BJ (cell line): ENCODE measurements around the gene PHKB. TPM values are rescaled to one million over a fixed set of nuclear protein-coding genes. Genes with fewer than 3 reads are reported as not detected.

Source experiments
- CTCF ChIA-PET: fragments of 350-600 bp; formaldehyde crosslinking; extraction: SDS; loops from one replicate; lab custom pipeline; 2021; ENCODE audit warnings: antibody characterized with exemption, inconsistent platforms; lab: Yijun Ruan, JAX
- POLR2A ChIA-PET: fragments of 300-600 bp; sonication (Branson Sonifier 250); formaldehyde crosslinking; extraction: SDS; loops from one replicate; lab custom pipeline; 2021; ENCODE audit warnings: antibody characterized with exemption; lab: Charles Lee
- DNase-seq: peaks from one replicate; pipeline ENCODE4 v3.0.0-alpha.2; 2011; ENCODE audit warnings: low read depth
- H3K27me3 ChIP-seq: 2 replicates; pipeline ENCODE4 v1.6.0; 2011; ENCODE audit warnings: low read length; ENCODE audit not compliant: control insufficient read depth, insufficient read depth
- H3K36me3 ChIP-seq: 2 replicates; pipeline ENCODE4 v1.5.1; 2011; ENCODE audit warnings: low read length; ENCODE audit not compliant: control insufficient read depth, insufficient read depth
- H3K4me3 ChIP-seq: 2 replicates; pipeline ENCODE4 v1.5.1; 2011; ENCODE audit warnings: low read depth, mild to moderate bottlenecking, control low read depth, low read length
- CTCF ChIP-seq: IDR thresholded peaks from 2 replicates; pipeline ENCODE4 v1.5.1; 2011; ENCODE audit warnings: low read depth, mild to moderate bottlenecking, control low read depth, inconsistent platforms, low read length, moderate library complexity; ENCODE audit not compliant: insufficient read depth
- polyA plus RNA-seq: library from polyadenylated mRNA; depleted of rRNA; stranded (reverse); fragments of >200 nt; gene quantifications from 2 replicates; pipeline ENCODE4 v1.2.3, GENCODE V29; 2011

The PHKB gene
- polyA plus RNA-seq, 1 experiment: 44.9 TPM

GRCh38 chr16:47627085-47627639 lies 166.0 kb downstream of the PHKB start:
- H3K4me3 ChIP-seq: no peak overlapping the region
- ChIA-PET CTCF (no interaction called here), POLR2A (no interaction called here)
- no peaks in the 10 kb centered on the region for H3K27me3 ChIP-seq
- no peak for TF ChIP-seq CTCF
- no peaks in the 10 kb centered on the region; the same call in 1 of the 2 replicates for H3K36me3 ChIP-seq
- no peak for DNase-seq

DNA sequence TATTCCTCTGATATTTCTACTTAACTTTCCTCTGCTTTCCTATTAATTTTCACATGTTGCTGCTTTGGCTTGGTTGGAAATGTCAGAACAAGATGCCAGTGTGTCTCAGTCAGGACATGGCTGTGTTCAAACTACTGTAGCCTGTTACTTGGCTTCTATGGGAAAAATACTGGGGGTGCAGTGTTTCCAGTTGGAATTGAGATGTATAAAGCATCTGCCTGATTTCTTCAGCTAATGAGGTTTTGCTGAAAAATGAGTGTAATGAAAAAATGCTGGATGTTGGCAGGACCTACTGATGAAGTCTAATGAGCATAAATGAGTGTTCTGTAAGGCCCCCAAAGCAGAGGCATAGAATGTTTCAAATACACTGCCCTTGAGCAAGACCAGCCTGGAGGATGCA lies 166.6 kb downstream of the PHKB start:
- Histone ChIP-seq H3K36me3 (no peaks in the 10 kb centered on the region; the same call in 1 of the 2 replicates), H3K27me3 (no peaks in the 10 kb centered on the region), H3K4me3 (no peak overlapping the region)
- no peak for TF ChIP-seq CTCF
- CTCF ChIA-PET: no interaction called here
- POLR2A ChIA-PET: no interaction called here
- no peak for DNase-seq

GRCh38 chr16:47631131-47631530 lies 170.0 kb downstream of the PHKB start:
- CTCF ChIA-PET: no interaction called here
- Histone ChIP-seq H3K27me3 (no peaks in the 10 kb centered on the region), H3K36me3 (no peaks in the 10 kb centered on the region; the same call in 1 of the 2 replicates), H3K4me3 (no peak overlapping the region)
- TF ChIP-seq CTCF: no peak
- DNase-seq: no peak
- POLR2A ChIA-PET: no interaction called here

- no peak for TF ChIP-seq CTCF
- no peaks in the 10 kb centered on the region; the same call in 1 of the 2 replicates for H3K36me3 ChIP-seq
- ChIA-PET POLR2A (no interaction called here), CTCF (no interaction called here)
- no peak overlapping the region for H3K4me3 ChIP-seq
- no peak for DNase-seq
- H3K27me3 ChIP-seq: no peaks in the 10 kb centered on the region
These were observed 173.0 kb downstream of the PHKB start for GRCh38 chr16:47634126-47634525.

DNA sequence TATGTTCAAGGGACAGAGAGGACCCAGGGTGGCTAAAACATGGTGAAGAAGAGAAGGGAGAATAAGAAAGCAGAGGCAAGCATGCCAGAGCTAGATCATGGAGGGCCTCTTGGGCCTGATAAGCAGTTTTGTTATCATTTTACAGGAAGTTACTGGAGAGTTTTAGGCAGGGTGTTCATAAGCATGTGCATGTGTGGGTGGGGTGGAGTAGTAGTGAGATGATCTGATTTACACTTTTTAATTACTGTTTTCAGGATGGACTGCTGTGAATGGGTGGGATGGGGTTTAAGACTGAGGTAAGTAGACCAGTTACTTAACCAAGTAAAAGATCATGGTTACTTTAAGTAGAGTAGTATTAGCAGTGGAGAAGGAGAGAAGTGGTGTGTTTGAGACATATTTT lies 173.6 kb downstream of the PHKB start:
- no peak overlapping the region for H3K4me3 ChIP-seq
- H3K36me3 ChIP-seq: no peaks in the 10 kb centered on the region; the same call in 1 of the 2 replicates
- ChIA-PET POLR2A (no interaction called here), CTCF (no interaction called here)
- no peak for DNase-seq
- TF ChIP-seq CTCF: no peak
- H3K27me3 ChIP-seq: no peaks in the 10 kb centered on the region
